Measurements from ENCODE around the gene SSH2.

- TF ChIP-seq POLR2A (IDR thresholded peaks at IDR 0.05) = no peak
- no peak for TF ChIP-seq CTCF (IDR thresholded peaks at IDR 0.05)
These were observed 2.5 kb downstream of the SSH2 start for GRCh38 chr17:29927546-29927945.

Data from thyroid gland (tissue), 4 donors.